NB4 (cell line): ENCODE data around the gene CC2D1A.

ENCODE experiments used
- MYC ChIP-seq: IDR thresholded peaks from 2 replicates; pipeline ENCODE4 v1.6.1; 2011; ENCODE audit warnings: low read depth, low read length
- POLR2A ChIP-seq: IDR thresholded peaks from 2 replicates; pipeline ENCODE4 v1.6.1; 2011; ENCODE audit warnings: mild to moderate bottlenecking; ENCODE audit not compliant: insufficient read length; ENCODE audit errors: extremely low read depth
- TF ChIP-seq, protein P1 (sequence below): IDR thresholded peaks from one replicate; pipeline ENCODE4 v1.5.1; 2012; ENCODE audit warnings: low read depth, low read length

DNA sequence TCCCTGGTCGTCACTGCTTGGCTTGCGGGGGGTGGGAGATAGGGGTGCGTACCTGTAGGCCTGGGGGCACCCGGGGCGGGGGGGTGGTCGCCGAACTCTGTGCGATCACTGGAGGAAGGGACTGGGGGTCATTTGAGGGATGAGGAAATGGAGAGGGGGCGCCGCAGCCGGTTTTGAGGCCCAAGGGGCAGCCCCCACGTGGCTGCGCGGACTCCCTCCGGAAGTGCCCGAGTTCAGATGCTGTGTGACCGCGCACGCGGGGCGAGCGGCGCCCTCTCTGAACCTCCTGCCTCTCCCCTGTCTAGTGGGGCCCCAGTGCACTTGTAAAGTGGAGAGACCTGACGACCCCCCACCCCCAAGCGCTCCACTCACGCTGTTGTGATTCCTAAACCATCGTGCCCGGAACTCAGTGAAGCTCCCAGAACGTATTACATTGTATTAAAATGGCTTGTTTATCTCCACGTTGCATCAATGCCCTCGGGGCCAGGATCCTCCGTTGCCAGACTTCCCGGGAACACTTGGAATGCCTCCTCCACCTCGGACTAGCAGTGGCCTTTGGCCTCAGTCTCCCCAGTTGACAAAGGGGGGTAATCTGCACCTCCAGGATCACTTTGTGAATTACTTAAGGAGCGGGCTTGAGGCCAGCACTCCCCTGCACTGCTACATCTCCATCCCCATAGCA lies 32.0 kb upstream of the CC2D1A start:
- TF ChIP-seq, protein P1, sequence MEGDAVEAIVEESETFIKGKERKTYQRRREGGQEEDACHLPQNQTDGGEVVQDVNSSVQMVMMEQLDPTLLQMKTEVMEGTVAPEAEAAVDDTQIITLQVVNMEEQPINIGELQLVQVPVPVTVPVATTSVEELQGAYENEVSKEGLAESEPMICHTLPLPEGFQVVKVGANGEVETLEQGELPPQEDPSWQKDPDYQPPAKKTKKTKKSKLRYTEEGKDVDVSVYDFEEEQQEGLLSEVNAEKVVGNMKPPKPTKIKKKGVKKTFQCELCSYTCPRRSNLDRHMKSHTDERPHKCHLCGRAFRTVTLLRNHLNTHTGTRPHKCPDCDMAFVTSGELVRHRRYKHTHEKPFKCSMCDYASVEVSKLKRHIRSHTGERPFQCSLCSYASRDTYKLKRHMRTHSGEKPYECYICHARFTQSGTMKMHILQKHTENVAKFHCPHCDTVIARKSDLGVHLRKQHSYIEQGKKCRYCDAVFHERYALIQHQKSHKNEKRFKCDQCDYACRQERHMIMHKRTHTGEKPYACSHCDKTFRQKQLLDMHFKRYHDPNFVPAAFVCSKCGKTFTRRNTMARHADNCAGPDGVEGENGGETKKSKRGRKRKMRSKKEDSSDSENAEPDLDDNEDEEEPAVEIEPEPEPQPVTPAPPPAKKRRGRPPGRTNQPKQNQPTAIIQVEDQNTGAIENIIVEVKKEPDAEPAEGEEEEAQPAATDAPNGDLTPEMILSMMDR: no peak
- no peak for TF ChIP-seq POLR2A
- TF ChIP-seq MYC: no peak
